Measurements from ENCODE around the gene TMEM62.

TMEM62 gene

DNA sequence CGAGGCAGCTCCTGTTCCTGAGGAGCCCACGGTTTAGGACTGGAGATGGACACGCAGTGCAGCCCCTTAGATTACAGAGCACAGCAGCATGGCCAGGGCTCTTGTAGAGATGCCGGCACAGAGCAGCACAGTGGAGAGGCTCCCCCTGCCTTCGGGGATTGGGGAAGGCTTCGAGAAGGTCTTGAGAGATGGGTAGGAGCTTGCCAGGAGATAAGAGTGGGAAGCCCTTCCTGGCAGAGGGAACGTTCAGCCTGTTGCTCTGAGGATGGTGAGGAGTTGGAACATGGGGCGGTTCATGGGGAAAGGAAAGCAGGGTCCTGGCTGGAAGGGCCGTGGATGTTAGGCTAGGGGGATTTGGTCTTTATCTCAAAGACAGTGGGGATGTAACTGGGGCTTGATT lies 77.4 kb downstream of the TMEM62 start:
- H3K4me3 ChIP-seq (ENCODE audit: low read length), result no peak overlapping the region
- no peak for DNase-seq (ENCODE audit: low read depth)
- TF ChIP-seq, protein P1, sequence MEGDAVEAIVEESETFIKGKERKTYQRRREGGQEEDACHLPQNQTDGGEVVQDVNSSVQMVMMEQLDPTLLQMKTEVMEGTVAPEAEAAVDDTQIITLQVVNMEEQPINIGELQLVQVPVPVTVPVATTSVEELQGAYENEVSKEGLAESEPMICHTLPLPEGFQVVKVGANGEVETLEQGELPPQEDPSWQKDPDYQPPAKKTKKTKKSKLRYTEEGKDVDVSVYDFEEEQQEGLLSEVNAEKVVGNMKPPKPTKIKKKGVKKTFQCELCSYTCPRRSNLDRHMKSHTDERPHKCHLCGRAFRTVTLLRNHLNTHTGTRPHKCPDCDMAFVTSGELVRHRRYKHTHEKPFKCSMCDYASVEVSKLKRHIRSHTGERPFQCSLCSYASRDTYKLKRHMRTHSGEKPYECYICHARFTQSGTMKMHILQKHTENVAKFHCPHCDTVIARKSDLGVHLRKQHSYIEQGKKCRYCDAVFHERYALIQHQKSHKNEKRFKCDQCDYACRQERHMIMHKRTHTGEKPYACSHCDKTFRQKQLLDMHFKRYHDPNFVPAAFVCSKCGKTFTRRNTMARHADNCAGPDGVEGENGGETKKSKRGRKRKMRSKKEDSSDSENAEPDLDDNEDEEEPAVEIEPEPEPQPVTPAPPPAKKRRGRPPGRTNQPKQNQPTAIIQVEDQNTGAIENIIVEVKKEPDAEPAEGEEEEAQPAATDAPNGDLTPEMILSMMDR (conservative IDR thresholded peaks at IDR 0.05; ENCODE audit: low read length), result no peak

DNA sequence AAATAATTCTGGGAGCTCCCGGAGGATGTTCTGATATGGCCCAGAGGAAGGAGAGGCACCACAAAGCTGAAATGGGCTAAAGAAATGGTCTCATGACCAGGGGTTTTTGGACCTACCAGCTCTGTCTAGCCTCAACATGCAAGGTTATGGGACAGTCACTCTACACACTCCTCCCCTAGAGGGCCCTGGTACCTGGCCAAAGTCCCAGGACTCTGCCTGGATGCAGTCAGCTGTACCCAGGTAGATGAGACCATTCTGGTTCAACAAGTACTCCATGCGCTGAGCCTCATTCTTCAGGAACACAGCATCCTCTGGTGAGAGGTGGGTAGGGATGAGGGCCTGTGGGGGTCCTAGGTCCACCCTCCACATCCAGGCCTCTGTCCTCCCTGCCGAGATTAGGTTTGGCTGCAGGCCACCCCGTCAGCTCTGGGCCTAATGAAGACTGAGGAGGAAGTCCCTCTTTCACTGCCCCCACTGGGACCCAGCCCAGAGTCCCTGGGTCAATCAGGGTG lies 77.9 kb downstream of the TMEM62 start:
- TF ChIP-seq, protein P1 (conservative IDR thresholded peaks at IDR 0.05; ENCODE audit: low read length), result no peak
- DNase-seq (ENCODE audit: low read depth), result no peak
- no peak overlapping the region for H3K4me3 ChIP-seq (ENCODE audit: low read length)

DNA sequence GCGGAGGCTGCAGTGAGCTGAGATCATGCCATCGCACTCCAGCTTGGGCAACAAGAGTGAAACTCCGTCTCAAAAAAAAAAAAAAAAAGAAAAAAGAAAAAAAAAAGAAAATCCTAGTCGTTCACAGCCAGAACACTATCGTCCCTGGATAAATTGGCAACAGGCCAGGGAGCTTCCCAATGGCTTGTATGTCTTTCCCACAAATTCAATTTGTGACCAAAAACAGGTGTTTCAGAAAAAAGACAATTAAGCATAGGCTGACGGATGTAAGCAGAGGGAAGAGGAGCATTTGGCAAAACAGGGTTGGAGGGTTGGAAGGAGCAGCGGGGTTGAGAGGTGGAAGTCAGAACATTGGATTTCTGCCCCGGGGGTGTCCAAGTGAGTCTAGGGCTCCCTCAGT lies 78.9 kb downstream of the TMEM62 start:
- no peak overlapping the region for H3K4me3 ChIP-seq (ENCODE audit: low read length)
- TF ChIP-seq, protein P1 (conservative IDR thresholded peaks at IDR 0.05; ENCODE audit: low read length), result no peak
- no peak for DNase-seq (ENCODE audit: low read depth)

DNA sequence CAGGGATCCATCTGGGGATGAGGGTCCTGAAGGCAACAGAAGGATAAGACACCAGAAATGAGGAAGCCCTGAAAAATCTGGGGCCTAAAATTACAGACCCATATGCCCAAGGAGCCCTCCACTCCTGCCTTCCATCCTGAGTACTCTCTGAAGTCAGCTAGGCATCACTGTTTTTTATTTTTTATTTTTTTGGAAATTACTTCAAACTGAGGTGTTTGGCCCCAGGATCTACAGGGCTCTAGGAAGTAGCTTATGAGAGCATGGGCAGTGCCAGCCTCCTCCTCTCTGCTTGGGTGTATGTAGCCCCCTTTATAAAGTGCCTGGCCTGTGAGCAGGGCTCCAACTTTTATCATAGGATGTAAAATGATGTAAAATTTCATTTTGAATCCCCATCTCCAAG lies 79.6 kb downstream of the TMEM62 start:
- no peak overlapping the region for H3K4me3 ChIP-seq (ENCODE audit: low read length)
- no peak for DNase-seq (ENCODE audit: low read depth)
- TF ChIP-seq, protein P1 (conservative IDR thresholded peaks at IDR 0.05; ENCODE audit: low read length), result no peak

- H3K4me3 ChIP-seq (ENCODE audit: low read length), result no peak overlapping the region
- TF ChIP-seq, protein P1 (conservative IDR thresholded peaks at IDR 0.05; ENCODE audit: low read length), result no peak
- DNase-seq (ENCODE audit: low read depth), result no peak
Measured at GRCh38 chr15:43213466-43213865, 80.1 kb downstream of the TMEM62 start.

DNA sequence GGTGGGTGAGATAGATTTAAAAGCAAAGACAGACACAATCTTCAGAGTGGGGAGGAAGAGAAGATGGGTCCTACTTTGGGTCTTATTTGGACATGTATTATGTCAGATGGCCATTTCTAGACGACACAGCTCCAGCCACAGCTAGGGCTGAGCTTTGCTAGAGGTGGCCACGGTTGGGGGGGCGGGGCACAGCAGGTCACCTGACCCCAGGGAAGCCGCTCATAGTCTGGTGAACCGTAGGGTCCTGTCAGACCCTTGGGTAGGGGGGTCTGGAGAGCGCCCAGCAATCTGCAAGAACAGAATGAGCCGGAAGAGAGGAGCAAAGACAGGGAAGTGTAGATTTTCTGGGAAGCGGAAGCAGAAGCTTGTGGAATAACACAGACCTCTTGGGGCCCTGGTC lies 80.8 kb downstream of the TMEM62 start:
- H3K4me3 ChIP-seq (ENCODE audit: low read length), result no peak overlapping the region
- TF ChIP-seq, protein P1 (conservative IDR thresholded peaks at IDR 0.05; ENCODE audit: low read length), result no peak
- no peak for DNase-seq (ENCODE audit: low read depth)

- TF ChIP-seq, protein P1 (conservative IDR thresholded peaks at IDR 0.05; ENCODE audit: low read length), result no peak
- no peak overlapping the region for H3K4me3 ChIP-seq (ENCODE audit: low read length)
- no peak for DNase-seq (ENCODE audit: low read depth)
Measured at GRCh38 chr15:43214592-43215295, 81.4 kb downstream of the TMEM62 start.

Measured in AG10803 (cell line).